GM12878 (cell line): ENCODE data around the gene CLDN14. TPM values are rescaled to one million over a fixed set of nuclear protein-coding genes. Genes with fewer than 3 reads are reported as not detected.

Experiments
- ATAC-seq: fragments of 200-7000 bp; cut with Tn5 transposase; 3 replicates; pipeline ENCODE4 v1.9.1; 2020; ENCODE audit warnings: mild to moderate bottlenecking, moderate library complexity
- BruUV-seq: library from RNA; stranded (reverse); fragments of 400-500 nt; replicated peaks from 2 replicates; lab custom pipeline; 2021; lab: Mats Ljungman, UMichigan
- CTCF ChIA-PET: fragments of 300-600 bp; sonication (Branson Sonifier 250); formaldehyde crosslinking; extraction: SDS; loops from one replicate; lab custom pipeline; 2021; ENCODE audit warnings: inconsistent platforms; lab: Yijun Ruan, JAX
- POLR2A ChIA-PET: fragments of 350-600 bp; formaldehyde crosslinking; extraction: SDS; loops from one replicate; lab custom pipeline; 2021; ENCODE audit warnings: inconsistent platforms; lab: Charles Lee
- RAD21 ChIA-PET: fragments of 300-600 bp; sonication (Branson Sonifier 250); formaldehyde crosslinking; loops from one replicate; lab custom pipeline; 2023; ENCODE audit warnings: antibody characterized with exemption; ENCODE audit not compliant: unreplicated experiment; lab: Charles Lee
- SMC1A ChIA-PET: fragments of 300-600 bp; sonication (Branson Sonifier 250); formaldehyde crosslinking; loops from one replicate; lab custom pipeline; 2023; ENCODE audit not compliant: unreplicated experiment, uncharacterized antibody; lab: Charles Lee
- DNase-seq: peaks from one replicate; pipeline ENCODE4 v3.0.0-alpha.2; 2011; ENCODE audit warnings: low read depth, low spot score
- FAIRE-seq: peaks from 3 replicates; lab custom pipeline; 2011; peaks lifted over from hg19 to GRCh38; lab: Jason Lieb, UNC
- H2AFZ ChIP-seq: 2 replicates; pipeline ENCODE4 v1.6.0; 2011; ENCODE audit warnings: low read depth, low read length, control low read depth; ENCODE audit not compliant: control insufficient read depth
- H3K27ac ChIP-seq: 2 replicates; pipeline ENCODE4 v1.5.1; 2011; ENCODE audit warnings: control low read depth; ENCODE audit not compliant: control insufficient read depth, insufficient read depth
- H3K27me3 ChIP-seq, 2 experiments: replicated peaks in 1 of 2; 2 replicates each; pipeline versions ENCODE4 v1.6.0 to v1.6.1; 2011; ENCODE audit warnings: low read length in 1 of 2; ENCODE audit not compliant: control insufficient read depth in 2 of 2, insufficient read depth in 2 of 2
- H3K36me3 ChIP-seq, 2 experiments: 2 replicates each; pipeline ENCODE4 v1.5.1; 2011; ENCODE audit warnings: low read length in 1 of 2; ENCODE audit not compliant: control insufficient read depth in 2 of 2, insufficient read depth in 2 of 2
- H3K4me1 ChIP-seq: 2 replicates; pipeline ENCODE4 v1.6.1; 2011; ENCODE audit warnings: mild to moderate bottlenecking, low read length, moderate library complexity, mixed read lengths; ENCODE audit not compliant: control insufficient read depth, insufficient read depth
- H3K4me2 ChIP-seq: 2 replicates; pipeline ENCODE4 v1.6.0; 2011; ENCODE audit warnings: control low read depth; ENCODE audit not compliant: control insufficient read depth, insufficient read depth
- H3K4me3 ChIP-seq: fragments of 200-600 bp; sonication (generic); 2 replicates; pipeline ENCODE4 v1.5.1; 2016
- H3K79me2 ChIP-seq: 2 replicates; pipeline ENCODE4 v1.6.0; 2011; ENCODE audit warnings: low read length; ENCODE audit not compliant: control insufficient read depth, insufficient read depth
- H3K9ac ChIP-seq: 2 replicates; pipeline ENCODE4 v1.8.0; 2011; ENCODE audit warnings: low read length, control low read depth, mixed read lengths; ENCODE audit not compliant: control insufficient read depth, insufficient read depth
- H3K9me3 ChIP-seq: replicated peaks from 3 replicates; pipeline ENCODE4 v1.5.1; 2011; ENCODE audit warnings: mild to moderate bottlenecking, low read length; ENCODE audit not compliant: control insufficient read depth, insufficient read depth
- H4K20me1 ChIP-seq: 2 replicates; pipeline ENCODE4 v1.6.0; 2011; ENCODE audit not compliant: control insufficient read depth, insufficient read depth
- CHD1 ChIP-seq: IDR thresholded peaks from 2 replicates; pipeline ENCODE4 v1.6.1; 2012; ENCODE audit warnings: low read depth, low read length, improper control_type of control experiment
- EGR1 ChIP-seq, 2 experiments: IDR thresholded peaks; 1 replicate in 1 of 2; 2 replicates in 1 of 2; pipeline ENCODE4 v1.6.1; 2011 to 2012; ENCODE audit warnings: low read depth in 2 of 2, low read length in 2 of 2, borderline replicate concordance in 1 of 2, mild to moderate bottlenecking in 1 of 2, moderate library complexity in 1 of 2
- HDGF ChIP-seq: fragments of 450-650 bp; IDR thresholded peaks from 2 replicates; pipeline ENCODE4 v1.6.1; 2016; ENCODE audit warnings: antibody characterized with exemption
- MYC ChIP-seq: IDR thresholded peaks from 2 replicates; pipeline ENCODE4 v1.6.1; 2011; ENCODE audit warnings: mild to moderate bottlenecking, low read length, moderate library complexity, inconsistent platforms; ENCODE audit not compliant: insufficient read depth, insufficient replicate concordance, insufficient read length, severe bottlenecking
- NBN ChIP-seq: fragments of 450-650 bp; IDR thresholded peaks from 2 replicates; pipeline ENCODE4 v1.6.1; 2016
- RAD51 ChIP-seq: fragments of 450-650 bp; IDR thresholded peaks from 2 replicates; pipeline ENCODE4 v1.6.1; 2016; ENCODE audit warnings: moderate library complexity, mild to moderate bottlenecking, inconsistent platforms
- RFX5 ChIP-seq: IDR thresholded peaks from 2 replicates; pipeline ENCODE4 v1.6.1; 2011; ENCODE audit warnings: low read depth, low read length, improper control_type of control experiment
- SIN3A ChIP-seq: IDR thresholded peaks from 2 replicates; pipeline ENCODE4 v1.6.1; 2012; ENCODE audit warnings: low read depth, low read length, improper control_type of control experiment
- SMAD5 ChIP-seq: IDR thresholded peaks from 2 replicates; pipeline ENCODE4 v1.6.1; 2016; ENCODE audit warnings: antibody characterized with exemption, low read depth
- SPI1 ChIP-seq: IDR thresholded peaks from 2 replicates; pipeline ENCODE4 v1.6.1; 2011; ENCODE audit warnings: low read depth, mild to moderate bottlenecking, low read length, moderate library complexity, borderline replicate concordance; ENCODE audit not compliant: insufficient read depth
- SUPT20H ChIP-seq: IDR thresholded peaks from 2 replicates; pipeline ENCODE4 v1.6.1; 2011; ENCODE audit warnings: low read depth, mild to moderate bottlenecking, low read length, moderate library complexity, borderline replicate concordance; ENCODE audit not compliant: control insufficient read depth
- YBX1 ChIP-seq: fragments of 450-650 bp; IDR thresholded peaks from 2 replicates; pipeline ENCODE4 v1.6.1; 2016; ENCODE audit warnings: antibody characterized with exemption
- WGBS: methylation state at CpG from one replicate; pipeline ENCODE4 v1.1.6; 2016; ENCODE audit warnings: low lambda C conversion rate; ENCODE audit not compliant: insufficient replicate concordance, insufficient coverage; ENCODE audit errors: missing lambda C conversion rate; 5-methylcytosine and 5-hydroxymethylcytosine counted together
- in situ Hi-C: fragments of 300-500 bp; cut with MboI; formaldehyde crosslinking; loops from 9 replicates; pipeline ENCODE4 v1.14.3; 2018; ENCODE audit warnings: mixed read lengths
- intact Hi-C: fragments of 100-400 bp; cut with micrococcal nuclease; formaldehyde crosslinking; loops from one replicate; pipeline ENCODE4 v1.14.2; 2022; ENCODE audit not compliant: unreplicated experiment
- polyA plus RNA-seq, 11 experiments: library from polyadenylated mRNA; depleted of rRNA in 4 of 11; unstranded in 6 of 11; stranded (reverse) in 5 of 11; fragments of >200 nt; fragmentation: Nextera tagmentation in 4 of 11; fragmentation: Illumina TruSeq in 1 of 11; extraction: Ambion mirVana in 4 of 11; extraction: Trizol in 1 of 11; gene quantifications; 1 replicate in 1 of 11; 2 replicates in 10 of 11; pipeline versions ENCODE4 v1.2.1 to v1.2.3, GENCODE V29; 2011 to 2016; ENCODE audit warnings: inconsistent platforms in 2 of 11, missing spikeins in 2 of 11, low read depth in 1 of 11
- total RNA-seq, 4 experiments: library from RNA; depleted of rRNA in 3 of 4; stranded (reverse); fragments of >200 nt in 3 of 4; fragmentation: Illumina TruSeq in 1 of 4; extraction: Trizol in 1 of 4; gene quantifications; 2 replicates each; pipeline versions ENCODE4 v1.2.1 to v1.2.3, GENCODE V29; 2013 to 2021
- TF ChIP-seq, protein P1 (sequence below): fragments of 450-650 bp; IDR thresholded peaks from 2 replicates; pipeline ENCODE4 v1.6.1; 2016; ENCODE audit warnings: mild to moderate bottlenecking, moderate library complexity, borderline replicate concordance
- TF ChIP-seq, protein P2 (sequence below): fragments of 450-650 bp; formaldehyde crosslinking; IDR thresholded peaks from 2 replicates; pipeline ENCODE4 v1.4.0; 2022; ENCODE audit warnings: mild to moderate bottlenecking, moderate library complexity
- TF ChIP-seq, protein P3 (sequence below): IDR thresholded peaks from 2 replicates; pipeline ENCODE4 v1.6.1; 2011; ENCODE audit warnings: low read depth, low read length, improper control_type of control experiment, borderline replicate concordance
- TF ChIP-seq, protein P4 (sequence below): fragments of 450-650 bp; IDR thresholded peaks from 2 replicates; pipeline ENCODE4 v1.6.1; 2017; ENCODE audit warnings: borderline replicate concordance

Gene CLDN14
- total and polyA plus RNA-seq, 10 of the 15 experiments (the other 5 are each of a cell fraction or from before 2014, with no cell fraction given): 0.90 to 19.4 (median 6.6) TPM

DNA sequence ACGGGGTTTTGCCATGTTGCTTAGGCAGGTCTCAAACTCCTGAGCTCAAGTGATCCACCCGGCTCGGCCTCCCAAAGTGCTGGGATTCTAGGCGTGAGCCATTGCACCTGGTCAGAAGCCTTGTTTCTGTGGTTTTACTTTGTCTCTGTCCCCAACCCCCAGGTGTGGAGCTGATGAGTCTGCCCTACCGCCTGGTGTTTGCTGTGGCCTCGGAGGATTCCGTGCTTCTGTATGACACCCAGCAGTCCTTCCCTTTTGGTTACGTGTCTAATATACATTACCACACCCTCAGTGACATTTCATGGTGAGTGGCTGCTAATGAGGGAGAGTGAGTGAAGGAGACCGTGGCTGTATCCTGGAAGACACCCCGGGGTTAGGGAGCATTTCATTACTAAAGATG, 68.6 kb downstream of the CLDN14 start:
- BruUV-seq: no TSS peak
- no peaks in the 10 kb centered on the region for H3K27me3 ChIP-seq
- H3K27ac ChIP-seq: no peak overlapping the region
- CTCF ChIA-PET: no interaction called here
- DNase-seq (no peak), FAIRE-seq (no peak), ATAC-seq (no peak)
- no peak overlapping the region for H3K9ac ChIP-seq
- in situ Hi-C loops (no loop called here), intact Hi-C loops (no loop called here)
- no peaks in the 10 kb centered on the region for H3K9me3 ChIP-seq
- H3K4me3 ChIP-seq: no peak overlapping the region
- SMC1A ChIA-PET: no interaction called here
- 99% methylated on average over 10 of the region's 10 CpGs for WGBS
- no peak overlapping the region for H3K4me2 ChIP-seq
- H3K79me2 ChIP-seq: no peaks in the 10 kb centered on the region
- no peak overlapping the region for H2AFZ ChIP-seq
- no peaks in the 10 kb centered on the region for H4K20me1 ChIP-seq
- H3K4me1 ChIP-seq: no peaks in the 10 kb centered on the region
- peaks cover 10% of the 10 kb centered on the region in 2 experiments; a peak in 3 of 4 replicates for H3K36me3 ChIP-seq
- POLR2A ChIA-PET: no interaction called here
- RAD21 ChIA-PET: no interaction called here
- no peak for TF ChIP-seq EGR1 (IDR thresholded peaks at IDR 0.05; ENCODE audit: borderline replicate concordance in 1 of 2, low read depth in 2 of 2, low read length in 2 of 2)
- no peak for TF ChIP-seq MYC
- TF ChIP-seq SIN3A: no peak
- TF ChIP-seq, protein P1, sequence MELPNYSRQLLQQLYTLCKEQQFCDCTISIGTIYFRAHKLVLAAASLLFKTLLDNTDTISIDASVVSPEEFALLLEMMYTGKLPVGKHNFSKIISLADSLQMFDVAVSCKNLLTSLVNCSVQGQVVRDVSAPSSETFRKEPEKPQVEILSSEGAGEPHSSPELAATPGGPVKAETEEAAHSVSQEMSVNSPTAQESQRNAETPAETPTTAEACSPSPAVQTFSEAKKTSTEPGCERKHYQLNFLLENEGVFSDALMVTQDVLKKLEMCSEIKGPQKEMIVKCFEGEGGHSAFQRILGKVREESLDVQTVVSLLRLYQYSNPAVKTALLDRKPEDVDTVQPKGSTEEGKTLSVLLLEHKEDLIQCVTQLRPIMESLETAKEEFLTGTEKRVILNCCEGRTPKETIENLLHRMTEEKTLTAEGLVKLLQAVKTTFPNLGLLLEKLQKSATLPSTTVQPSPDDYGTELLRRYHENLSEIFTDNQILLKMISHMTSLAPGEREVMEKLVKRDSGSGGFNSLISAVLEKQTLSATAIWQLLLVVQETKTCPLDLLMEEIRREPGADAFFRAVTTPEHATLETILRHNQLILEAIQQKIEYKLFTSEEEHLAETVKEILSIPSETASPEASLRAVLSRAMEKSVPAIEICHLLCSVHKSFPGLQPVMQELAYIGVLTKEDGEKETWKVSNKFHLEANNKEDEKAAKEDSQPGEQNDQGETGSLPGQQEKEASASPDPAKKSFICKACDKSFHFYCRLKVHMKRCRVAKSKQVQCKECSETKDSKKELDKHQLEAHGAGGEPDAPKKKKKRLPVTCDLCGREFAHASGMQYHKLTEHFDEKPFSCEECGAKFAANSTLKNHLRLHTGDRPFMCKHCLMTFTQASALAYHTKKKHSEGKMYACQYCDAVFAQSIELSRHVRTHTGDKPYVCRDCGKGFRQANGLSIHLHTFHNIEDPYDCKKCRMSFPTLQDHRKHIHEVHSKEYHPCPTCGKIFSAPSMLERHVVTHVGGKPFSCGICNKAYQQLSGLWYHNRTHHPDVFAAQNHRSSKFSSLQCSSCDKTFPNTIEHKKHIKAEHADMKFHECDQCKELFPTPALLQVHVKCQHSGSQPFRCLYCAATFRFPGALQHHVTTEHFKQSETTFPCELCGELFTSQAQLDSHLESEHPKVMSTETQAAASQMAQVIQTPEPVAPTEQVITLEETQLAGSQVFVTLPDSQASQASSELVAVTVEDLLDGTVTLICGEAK: no peak
- TF ChIP-seq, protein P2, sequence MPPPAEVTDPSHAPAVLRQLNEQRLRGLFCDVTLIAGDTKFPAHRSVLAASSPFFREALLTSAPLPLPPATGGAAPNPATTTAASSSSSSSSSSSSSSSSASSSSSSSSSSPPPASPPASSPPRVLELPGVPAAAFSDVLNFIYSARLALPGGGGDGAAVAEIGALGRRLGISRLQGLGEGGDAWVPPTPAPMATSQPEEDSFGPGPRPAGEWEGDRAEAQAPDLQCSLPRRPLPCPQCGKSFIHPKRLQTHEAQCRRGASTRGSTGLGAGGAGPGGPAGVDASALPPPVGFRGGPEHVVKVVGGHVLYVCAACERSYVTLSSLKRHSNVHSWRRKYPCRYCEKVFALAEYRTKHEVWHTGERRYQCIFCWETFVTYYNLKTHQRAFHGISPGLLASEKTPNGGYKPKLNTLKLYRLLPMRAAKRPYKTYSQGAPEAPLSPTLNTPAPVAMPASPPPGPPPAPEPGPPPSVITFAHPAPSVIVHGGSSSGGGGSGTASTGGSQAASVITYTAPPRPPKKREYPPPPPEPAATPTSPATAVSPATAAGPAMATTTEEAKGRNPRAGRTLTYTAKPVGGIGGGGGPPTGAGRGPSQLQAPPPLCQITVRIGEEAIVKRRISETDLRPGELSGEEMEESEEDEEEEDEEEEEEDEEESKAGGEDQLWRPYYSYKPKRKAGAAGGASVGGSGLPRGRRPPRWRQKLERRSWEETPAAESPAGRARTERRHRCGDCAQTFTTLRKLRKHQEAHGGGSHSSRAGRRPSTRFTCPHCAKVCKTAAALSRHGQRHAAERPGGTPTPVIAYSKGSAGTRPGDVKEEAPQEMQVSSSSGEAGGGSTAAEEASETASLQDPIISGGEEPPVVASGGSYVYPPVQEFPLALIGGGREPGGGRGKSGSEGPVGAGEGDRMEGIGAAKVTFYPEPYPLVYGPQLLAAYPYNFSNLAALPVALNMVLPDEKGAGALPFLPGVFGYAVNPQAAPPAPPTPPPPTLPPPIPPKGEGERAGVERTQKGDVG: no peak
- TF ChIP-seq, protein P3, sequence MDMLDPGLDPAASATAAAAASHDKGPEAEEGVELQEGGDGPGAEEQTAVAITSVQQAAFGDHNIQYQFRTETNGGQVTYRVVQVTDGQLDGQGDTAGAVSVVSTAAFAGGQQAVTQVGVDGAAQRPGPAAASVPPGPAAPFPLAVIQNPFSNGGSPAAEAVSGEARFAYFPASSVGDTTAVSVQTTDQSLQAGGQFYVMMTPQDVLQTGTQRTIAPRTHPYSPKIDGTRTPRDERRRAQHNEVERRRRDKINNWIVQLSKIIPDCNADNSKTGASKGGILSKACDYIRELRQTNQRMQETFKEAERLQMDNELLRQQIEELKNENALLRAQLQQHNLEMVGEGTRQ: no peak
- no peak for TF ChIP-seq RFX5
- no peak for TF ChIP-seq NBN
- TF ChIP-seq, protein P4, sequence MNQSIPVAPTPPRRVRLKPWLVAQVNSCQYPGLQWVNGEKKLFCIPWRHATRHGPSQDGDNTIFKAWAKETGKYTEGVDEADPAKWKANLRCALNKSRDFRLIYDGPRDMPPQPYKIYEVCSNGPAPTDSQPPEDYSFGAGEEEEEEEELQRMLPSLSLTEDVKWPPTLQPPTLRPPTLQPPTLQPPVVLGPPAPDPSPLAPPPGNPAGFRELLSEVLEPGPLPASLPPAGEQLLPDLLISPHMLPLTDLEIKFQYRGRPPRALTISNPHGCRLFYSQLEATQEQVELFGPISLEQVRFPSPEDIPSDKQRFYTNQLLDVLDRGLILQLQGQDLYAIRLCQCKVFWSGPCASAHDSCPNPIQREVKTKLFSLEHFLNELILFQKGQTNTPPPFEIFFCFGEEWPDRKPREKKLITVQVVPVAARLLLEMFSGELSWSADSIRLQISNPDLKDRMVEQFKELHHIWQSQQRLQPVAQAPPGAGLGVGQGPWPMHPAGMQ: no peak
- TF ChIP-seq RAD51: no peak
- TF ChIP-seq HDGF: no peak
- TF ChIP-seq SPI1: no peak
- TF ChIP-seq SUPT20H: no peak
- TF ChIP-seq SMAD5: no peak
- no peak for TF ChIP-seq CHD1
- TF ChIP-seq YBX1: no peak
